K562 (cell line): ENCODE measurements around the gene SUV39H2. TPM values are rescaled to one million over a fixed set of nuclear protein-coding genes. Genes with fewer than 3 reads are reported as not detected.

Experiments
- polyA plus RNA-seq, 8 experiments: library from polyadenylated mRNA; depleted of rRNA in 4 of 8; stranded (reverse) in 5 of 8; unstranded in 3 of 8; fragments of >200 nt; fragmentation: Nextera tagmentation in 2 of 8; fragmentation: Illumina TruSeq in 1 of 8; extraction: Ambion mirVana in 2 of 8; extraction: Trizol in 1 of 8; gene quantifications; 2 replicates each; pipeline versions ENCODE4 v1.2.1 to v1.2.3, GENCODE V29; 2011 to 2014; ENCODE audit warnings: inconsistent platforms in 1 of 8, missing spikeins in 1 of 8
- total RNA-seq, 7 experiments: library from RNA; depleted of rRNA in 6 of 7; stranded (reverse); fragments of >200 nt in 6 of 7; fragmentation: Illumina TruSeq in 2 of 7; extraction: Trizol in 2 of 7; gene quantifications; 2 replicates each; pipeline versions ENCODE4 v1.2.1 to v1.2.3, GENCODE V29; 2011 to 2021; ENCODE audit warnings: low replicate concordance in 1 of 7

SUV39H2 gene
- total and polyA plus RNA-seq, 9 of the 15 experiments (the other 6 are each of a cell fraction or from before 2014, with no cell fraction given) = 24.1 to 54.3 (median 41.3) TPM

Other genes with a start within 250 kb of the SUV39H2 start
Only the 7 nearest of the 9 such genes appear.
- gene FAM107B, start 104.0 kb upstream of the SUV39H2 start, total RNA-seq (2014; rRNA removed) = 0.82 and 2.8 TPM in 2 replicates
- 1.8 and 2.0 TPM in 2 replicates for gene FAM107B, start 104.0 kb upstream of the SUV39H2 start, total RNA-seq (2014; rRNA removed; fragmentation: Illumina TruSeq; extraction: Trizol)
- gene FAM107B, start 104.0 kb upstream of the SUV39H2 start, total RNA-seq (2015; rRNA removed; fragmentation: Illumina TruSeq; extraction: Trizol) = 0.94 and 1.5 TPM in 2 replicates
- 2.0 and 2.3 TPM in 2 replicates for gene FAM107B, start 104.0 kb upstream of the SUV39H2 start, total RNA-seq (2021)
- 0.39 and 0.40 TPM in 2 replicates for gene FAM107B, start 104.0 kb upstream of the SUV39H2 start, polyA plus RNA-seq (2011; rRNA removed)
- gene FAM107B, start 104.0 kb upstream of the SUV39H2 start, polyA plus RNA-seq (2014; fragmentation: Illumina TruSeq; extraction: Trizol) = 1.9 and 2.0 TPM in 2 replicates
- under 1 TPM; 0.48 TPM for gene FAM107B, start 104.0 kb upstream of the SUV39H2 start, polyA plus RNA-seq (2014; fragmentation: Nextera tagmentation; extraction: Ambion mirVana)
- 1.1 and 1.4 TPM in 2 replicates for gene FAM107B, start 104.0 kb upstream of the SUV39H2 start, polyA plus RNA-seq (2014; rRNA removed)
- gene CDNF, start 40.8 kb upstream of the SUV39H2 start, total RNA-seq (2014; rRNA removed) = 0.64 TPM in 1 of 2 replicates, not detected in the other
- 0.29 and 0.61 TPM in 2 replicates for gene CDNF, start 40.8 kb upstream of the SUV39H2 start, total RNA-seq (2014; rRNA removed; fragmentation: Illumina TruSeq; extraction: Trizol)
- 0.33 and 0.60 TPM in 2 replicates for gene CDNF, start 40.8 kb upstream of the SUV39H2 start, total RNA-seq (2015; rRNA removed; fragmentation: Illumina TruSeq; extraction: Trizol)
- gene CDNF, start 40.8 kb upstream of the SUV39H2 start, total RNA-seq (2021) = 0.85 and 1.00 TPM in 2 replicates
- gene CDNF, start 40.8 kb upstream of the SUV39H2 start, polyA plus RNA-seq (2011; rRNA removed) = 0.93 and 1.6 TPM in 2 replicates
- gene CDNF, start 40.8 kb upstream of the SUV39H2 start, polyA plus RNA-seq (2014; fragmentation: Illumina TruSeq; extraction: Trizol) = 0.61 and 0.96 TPM in 2 replicates
- under 1 TPM; 0.18 to 0.37 TPM for gene CDNF, start 40.8 kb upstream of the SUV39H2 start, polyA plus RNA-seq (2014; fragmentation: Nextera tagmentation; extraction: Ambion mirVana)
- gene CDNF, start 40.8 kb upstream of the SUV39H2 start, polyA plus RNA-seq (2014; rRNA removed) = 1.1 and 1.6 TPM in 2 replicates
- 38.9 and 47.9 TPM in 2 replicates for gene HSPA14, start 40.6 kb upstream of the SUV39H2 start, total RNA-seq (2014; rRNA removed)
- gene HSPA14, start 40.6 kb upstream of the SUV39H2 start, total RNA-seq (2014; rRNA removed; fragmentation: Illumina TruSeq; extraction: Trizol) = 65.1 and 77.7 TPM in 2 replicates
- 57.5 and 63.2 TPM in 2 replicates for gene HSPA14, start 40.6 kb upstream of the SUV39H2 start, total RNA-seq (2015; rRNA removed; fragmentation: Illumina TruSeq; extraction: Trizol)
- 41.9 and 46.2 TPM in 2 replicates for gene HSPA14, start 40.6 kb upstream of the SUV39H2 start, total RNA-seq (2021)
- gene HSPA14, start 40.6 kb upstream of the SUV39H2 start, polyA plus RNA-seq (2011; rRNA removed) = 52.3 and 71.5 TPM in 2 replicates
- 47.0 and 51.9 TPM in 2 replicates for gene HSPA14, start 40.6 kb upstream of the SUV39H2 start, polyA plus RNA-seq (2014; fragmentation: Illumina TruSeq; extraction: Trizol)
- gene HSPA14, start 40.6 kb upstream of the SUV39H2 start, polyA plus RNA-seq (2014; fragmentation: Nextera tagmentation; extraction: Ambion mirVana) = 10 to 100 TPM; 70.1 to 75.0 TPM
- 54.1 and 56.5 TPM in 2 replicates for gene HSPA14, start 40.6 kb upstream of the SUV39H2 start, polyA plus RNA-seq (2014; rRNA removed)
- 25.0 and 26.9 TPM in 2 replicates for gene MSANTD7, start 40.6 kb upstream of the SUV39H2 start, total RNA-seq (2014; rRNA removed)
- gene MSANTD7, start 40.6 kb upstream of the SUV39H2 start, total RNA-seq (2014; rRNA removed; fragmentation: Illumina TruSeq; extraction: Trizol) = 23.6 and 24.5 TPM in 2 replicates
- 26.6 and 27.3 TPM in 2 replicates for gene MSANTD7, start 40.6 kb upstream of the SUV39H2 start, total RNA-seq (2015; rRNA removed; fragmentation: Illumina TruSeq; extraction: Trizol)
- gene MSANTD7, start 40.6 kb upstream of the SUV39H2 start, total RNA-seq (2021) = 26.4 and 27.2 TPM in 2 replicates
- gene MSANTD7, start 40.6 kb upstream of the SUV39H2 start, polyA plus RNA-seq (2011; rRNA removed) = 14.6 and 18.9 TPM in 2 replicates
- 24.3 and 24.7 TPM in 2 replicates for gene MSANTD7, start 40.6 kb upstream of the SUV39H2 start, polyA plus RNA-seq (2014; fragmentation: Illumina TruSeq; extraction: Trizol)
- 1 to 10 TPM; 5.2 to 7.1 TPM for gene MSANTD7, start 40.6 kb upstream of the SUV39H2 start, polyA plus RNA-seq (2014; fragmentation: Nextera tagmentation; extraction: Ambion mirVana)
- gene MSANTD7, start 40.6 kb upstream of the SUV39H2 start, polyA plus RNA-seq (2014; rRNA removed) = 16.2 and 18.8 TPM in 2 replicates
- 8.8 and 10.5 TPM in 2 replicates for gene DCLRE1C, start 75.2 kb downstream of the SUV39H2 start, total RNA-seq (2014; rRNA removed)
- gene DCLRE1C, start 75.2 kb downstream of the SUV39H2 start, total RNA-seq (2014; rRNA removed; fragmentation: Illumina TruSeq; extraction: Trizol) = 21.4 and 22.2 TPM in 2 replicates
- gene DCLRE1C, start 75.2 kb downstream of the SUV39H2 start, total RNA-seq (2015; rRNA removed; fragmentation: Illumina TruSeq; extraction: Trizol) = 19.5 and 19.6 TPM in 2 replicates
- gene DCLRE1C, start 75.2 kb downstream of the SUV39H2 start, total RNA-seq (2021) = 10.5 and 13.0 TPM in 2 replicates
- gene DCLRE1C, start 75.2 kb downstream of the SUV39H2 start, polyA plus RNA-seq (2011; rRNA removed) = 7.6 and 10.5 TPM in 2 replicates
- 13.9 and 15.5 TPM in 2 replicates for gene DCLRE1C, start 75.2 kb downstream of the SUV39H2 start, polyA plus RNA-seq (2014; fragmentation: Illumina TruSeq; extraction: Trizol)
- gene DCLRE1C, start 75.2 kb downstream of the SUV39H2 start, polyA plus RNA-seq (2014; fragmentation: Nextera tagmentation; extraction: Ambion mirVana) = 10 to 100 TPM; 15.6 to 22.0 TPM
- gene DCLRE1C, start 75.2 kb downstream of the SUV39H2 start, polyA plus RNA-seq (2014; rRNA removed) = 8.3 and 10.0 TPM in 2 replicates
- gene MEIG1, start 80.5 kb downstream of the SUV39H2 start, total RNA-seq (2014; rRNA removed) = 1.7 TPM in 1 of 2 replicates, not detected in the other
- 0.58 TPM in 1 of 2 replicates, not detected in the other for gene MEIG1, start 80.5 kb downstream of the SUV39H2 start, total RNA-seq (2014; rRNA removed; fragmentation: Illumina TruSeq; extraction: Trizol)
- not detected in 2 replicates for gene MEIG1, start 80.5 kb downstream of the SUV39H2 start, total RNA-seq (2015; rRNA removed; fragmentation: Illumina TruSeq; extraction: Trizol)
- gene MEIG1, start 80.5 kb downstream of the SUV39H2 start, total RNA-seq (2021) = not detected in 2 replicates
- 0.51 TPM in 1 of 2 replicates, not detected in the other for gene MEIG1, start 80.5 kb downstream of the SUV39H2 start, polyA plus RNA-seq (2011; rRNA removed)
- 0.42 TPM in 1 of 2 replicates, not detected in the other for gene MEIG1, start 80.5 kb downstream of the SUV39H2 start, polyA plus RNA-seq (2014; fragmentation: Illumina TruSeq; extraction: Trizol)
- gene MEIG1, start 80.5 kb downstream of the SUV39H2 start, polyA plus RNA-seq (2014; fragmentation: Nextera tagmentation; extraction: Ambion mirVana) = under 1 TPM; 0.50 to 0.77 TPM
- gene MEIG1, start 80.5 kb downstream of the SUV39H2 start, polyA plus RNA-seq (2014; rRNA removed) = 0.19 and 0.78 TPM in 2 replicates
- gene OLAH, start 165.1 kb downstream of the SUV39H2 start, total RNA-seq (2014; rRNA removed) = not detected in 2 replicates
- 0.11 and 0.26 TPM in 2 replicates for gene OLAH, start 165.1 kb downstream of the SUV39H2 start, total RNA-seq (2014; rRNA removed; fragmentation: Illumina TruSeq; extraction: Trizol)
- gene OLAH, start 165.1 kb downstream of the SUV39H2 start, total RNA-seq (2015; rRNA removed; fragmentation: Illumina TruSeq; extraction: Trizol) = 0.22 TPM in 1 of 2 replicates, not detected in the other
- not detected in 2 replicates for gene OLAH, start 165.1 kb downstream of the SUV39H2 start, total RNA-seq (2021)
- 0.11 TPM in 1 of 2 replicates, not detected in the other for gene OLAH, start 165.1 kb downstream of the SUV39H2 start, polyA plus RNA-seq (2011; rRNA removed)
- 0.15 TPM in 1 of 2 replicates, not detected in the other for gene OLAH, start 165.1 kb downstream of the SUV39H2 start, polyA plus RNA-seq (2014; fragmentation: Illumina TruSeq; extraction: Trizol)
- gene OLAH, start 165.1 kb downstream of the SUV39H2 start, polyA plus RNA-seq (2014; fragmentation: Nextera tagmentation; extraction: Ambion mirVana) = under 1 TPM; 0.13 to 0.45 TPM
- gene OLAH, start 165.1 kb downstream of the SUV39H2 start, polyA plus RNA-seq (2014; rRNA removed) = 0.21 and 0.58 TPM in 2 replicates